GM12878 (cell line): ENCODE measurements around the gene JPH4. TPM values are rescaled to one million over a fixed set of nuclear protein-coding genes. Genes with fewer than 3 reads are reported as not detected.

Experiments
- BACH1 ChIP-seq: fragments of 450-650 bp; IDR thresholded peaks from 2 replicates; pipeline ENCODE4 v1.6.1; 2017; ENCODE audit warnings: mild to moderate bottlenecking, borderline replicate concordance
- BRCA1 ChIP-seq: IDR thresholded peaks from 2 replicates; pipeline ENCODE4 v1.6.1; 2011; ENCODE audit warnings: low read depth, low read length, improper control_type of control experiment
- CREM ChIP-seq: IDR thresholded peaks from 2 replicates; pipeline ENCODE4 v1.6.1; 2014; ENCODE audit warnings: antibody characterized with exemption, low read depth
- CTCF ChIP-seq, 3 experiments: IDR thresholded peaks in 2 of 3; conservative IDR thresholded peaks in 1 of 3; 2 replicates each; pipeline ENCODE4 v1.5.1; 2011; ENCODE audit warnings: low read depth in 3 of 3, low read length in 3 of 3, mild to moderate bottlenecking in 3 of 3, control low read depth in 2 of 3, moderate library complexity in 2 of 3, inconsistent platforms in 1 of 3, mixed read lengths in 1 of 3; ENCODE audit not compliant: control insufficient read depth in 2 of 3, insufficient read depth in 1 of 3; ENCODE audit errors: extremely low read depth in 1 of 3
- E2F4 ChIP-seq: IDR thresholded peaks from 2 replicates; pipeline ENCODE4 v1.6.1; 2012; ENCODE audit warnings: low read depth, low read length, improper control_type of control experiment
- EED ChIP-seq: sonication (generic); IDR thresholded peaks from 2 replicates; pipeline ENCODE4 v1.6.1; 2016; ENCODE audit warnings: antibody characterized with exemption, low read depth
- FOXK2 ChIP-seq: fragments of 450-650 bp; IDR thresholded peaks from 2 replicates; pipeline ENCODE4 v1.6.1; 2017; ENCODE audit warnings: mild to moderate bottlenecking, moderate library complexity
- GABPA ChIP-seq: IDR thresholded peaks from 2 replicates; pipeline ENCODE4 v1.6.1; 2014; ENCODE audit warnings: antibody characterized with exemption, low read depth, mild to moderate bottlenecking, inconsistent platforms
- HDGF ChIP-seq: fragments of 450-650 bp; IDR thresholded peaks from 2 replicates; pipeline ENCODE4 v1.6.1; 2016; ENCODE audit warnings: antibody characterized with exemption
- IRF4 ChIP-seq: IDR thresholded peaks from 2 replicates; pipeline ENCODE4 v1.6.1; 2011; ENCODE audit warnings: low read depth, low read length
- LARP7 ChIP-seq: fragments of 450-650 bp; IDR thresholded peaks from 2 replicates; pipeline ENCODE4 v1.6.1; 2017; ENCODE audit warnings: mild to moderate bottlenecking
- MTA2 ChIP-seq: fragments of 450-650 bp; IDR thresholded peaks from 2 replicates; pipeline ENCODE4 v1.6.1; 2016; ENCODE audit warnings: low read depth, mild to moderate bottlenecking, moderate library complexity
- PKNOX1 ChIP-seq: fragments of 450-650 bp; IDR thresholded peaks from 2 replicates; pipeline ENCODE4 v1.6.1; 2016; ENCODE audit warnings: mild to moderate bottlenecking
- POLR2AphosphoS5 ChIP-seq: IDR thresholded peaks from 2 replicates; pipeline ENCODE4 v1.6.1; 2011; ENCODE audit warnings: mild to moderate bottlenecking, low read length, inconsistent platforms
- RELB ChIP-seq: fragments of 450-650 bp; IDR thresholded peaks from 2 replicates; pipeline ENCODE4 v1.6.1; 2017; ENCODE audit warnings: low read depth, mild to moderate bottlenecking, moderate library complexity
- RUNX3 ChIP-seq: IDR thresholded peaks from 2 replicates; pipeline ENCODE4 v1.6.1; 2012; ENCODE audit warnings: low read length, inconsistent platforms
- SIX5 ChIP-seq: IDR thresholded peaks from 2 replicates; pipeline ENCODE4 v1.6.1; 2011; ENCODE audit warnings: mild to moderate bottlenecking, low read depth, low read length, moderate library complexity; ENCODE audit not compliant: severe bottlenecking
- SREBF2 ChIP-seq: IDR thresholded peaks from 2 replicates; pipeline ENCODE4 v1.6.1; 2012; ENCODE audit warnings: mild to moderate bottlenecking, low read length
- ZNF217 ChIP-seq: fragments of 450-650 bp; IDR thresholded peaks from 2 replicates; pipeline ENCODE4 v1.6.1; 2017; ENCODE audit warnings: antibody characterized with exemption, mild to moderate bottlenecking
- ZNF24 ChIP-seq: fragments of 450-650 bp; IDR thresholded peaks from 2 replicates; pipeline ENCODE4 v1.6.1; 2017; ENCODE audit warnings: antibody characterized with exemption, mild to moderate bottlenecking
- ZNF687 ChIP-seq: fragments of 450-650 bp; IDR thresholded peaks from 2 replicates; pipeline ENCODE4 v1.6.1; 2017; ENCODE audit warnings: mild to moderate bottlenecking, moderate library complexity
- polyA plus RNA-seq, 11 experiments: library from polyadenylated mRNA; depleted of rRNA in 4 of 11; unstranded in 6 of 11; stranded (reverse) in 5 of 11; fragments of >200 nt; fragmentation: Nextera tagmentation in 4 of 11; fragmentation: Illumina TruSeq in 1 of 11; extraction: Ambion mirVana in 4 of 11; extraction: Trizol in 1 of 11; gene quantifications; 1 replicate in 1 of 11; 2 replicates in 10 of 11; pipeline versions ENCODE4 v1.2.1 to v1.2.3, GENCODE V29; 2011 to 2016; ENCODE audit warnings: inconsistent platforms in 2 of 11, missing spikeins in 2 of 11, low read depth in 1 of 11
- total RNA-seq, 4 experiments: library from RNA; depleted of rRNA in 3 of 4; stranded (reverse); fragments of >200 nt in 3 of 4; fragmentation: Illumina TruSeq in 1 of 4; extraction: Trizol in 1 of 4; gene quantifications; 2 replicates each; pipeline versions ENCODE4 v1.2.1 to v1.2.3, GENCODE V29; 2013 to 2021

JPH4 gene
- total and polyA plus RNA-seq, 10 of the 15 experiments (the other 5 are each of a cell fraction or from before 2014, with no cell fraction given): 0.48 to 10.3 (median 3.8) TPM

GRCh38 chr14:23567186-23568020, 11.2 kb downstream of the JPH4 start, which contains the start of gene AP1G2 (continued):
- no peak for TF ChIP-seq ZNF24
- TF ChIP-seq ZNF217: no peak
- TF ChIP-seq CTCF (IDR thresholded peaks at IDR 0.05 in 2 of 3, conservative IDR thresholded peaks at IDR 0.05 in 1 of 3; ENCODE audit: control insufficient read depth in 2 of 3, extremely low read depth in 1 of 3, insufficient read depth in 1 of 3, low read depth in 3 of 3, low read length in 3 of 3): no peak
- TF ChIP-seq CREM: no peak
- TF ChIP-seq ZNF687: peak; percentile 74
- 0 out of 2 replicates have a peak, but pooled peaks have one; percentile 67 for TF ChIP-seq BACH1
- peak; percentile 65; the same call in 1 of the 2 replicates for TF ChIP-seq LARP7
- TF ChIP-seq E2F4: no peak
- TF ChIP-seq GABPA: no peak
- peak; percentile 7; the same call in 1 of the 2 replicates for TF ChIP-seq RUNX3
- TF ChIP-seq MTA2: 0 out of 2 replicates have a peak, but pooled peaks have one; percentile 35
- peak; percentile 91 for TF ChIP-seq HDGF
- TF ChIP-seq PKNOX1: 0 out of 2 replicates have a peak, but pooled peaks have one; percentile 44
- no peak for TF ChIP-seq SREBF2
- no peak for TF ChIP-seq SIX5
- 0 out of 2 replicates have a peak, but pooled peaks have one; percentile 28 for TF ChIP-seq IRF4
- peak; percentile 51; the same call in 1 of the 2 replicates for TF ChIP-seq RELB
- TF ChIP-seq FOXK2: peak; percentile 41
- TF ChIP-seq BRCA1: no peak
- TF ChIP-seq EED: no peak
- TF ChIP-seq POLR2AphosphoS5: peak; percentile 84
